D341Med (cell line): ENCODE data around the gene LCP1.

Experiments
- DNase-seq: peaks from one replicate; pipeline ENCODE4 v3.0.0; 2012; ENCODE audit warnings: low spot score

LCP1 gene

DNA sequence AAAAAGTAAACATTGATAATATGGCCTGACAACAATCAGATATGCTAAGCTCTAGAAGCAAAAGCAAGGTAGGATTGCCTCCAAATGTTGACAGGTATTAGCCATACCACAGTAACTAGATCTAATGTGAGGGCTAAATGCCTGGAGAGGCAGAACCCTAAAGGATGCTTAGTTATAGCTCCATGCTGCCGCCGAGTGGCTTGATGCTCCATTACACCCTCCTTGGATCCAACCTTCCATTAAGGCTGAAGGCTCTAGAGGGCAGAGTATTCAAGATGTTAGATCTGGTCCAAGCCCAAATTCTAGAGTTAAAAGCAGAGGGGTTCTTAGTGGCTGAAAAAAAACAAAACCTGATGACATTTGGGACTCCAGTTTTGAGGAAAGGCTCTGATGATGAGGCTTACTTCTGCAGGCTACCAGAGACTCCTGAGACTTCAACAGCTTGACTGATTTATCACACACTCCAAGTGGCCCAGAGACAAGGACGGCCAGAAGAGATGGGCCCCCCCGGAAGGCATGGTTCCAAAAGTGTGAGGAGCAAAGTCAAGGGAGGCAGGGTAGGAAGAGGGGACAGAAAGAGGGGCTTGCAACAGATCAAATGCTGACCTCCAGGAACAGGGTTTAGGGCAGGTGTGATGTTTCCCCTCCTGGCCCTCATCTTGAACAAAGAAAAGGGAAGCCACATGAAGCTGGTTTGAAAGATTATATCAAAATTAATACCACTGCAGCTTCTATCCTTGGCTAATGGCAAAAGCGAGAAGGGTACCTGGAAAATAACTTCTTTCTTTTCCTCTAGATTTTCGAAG lies 55.2 kb downstream of the LCP1 start:
- peak; percentile 76 for DNase-seq

DNA sequence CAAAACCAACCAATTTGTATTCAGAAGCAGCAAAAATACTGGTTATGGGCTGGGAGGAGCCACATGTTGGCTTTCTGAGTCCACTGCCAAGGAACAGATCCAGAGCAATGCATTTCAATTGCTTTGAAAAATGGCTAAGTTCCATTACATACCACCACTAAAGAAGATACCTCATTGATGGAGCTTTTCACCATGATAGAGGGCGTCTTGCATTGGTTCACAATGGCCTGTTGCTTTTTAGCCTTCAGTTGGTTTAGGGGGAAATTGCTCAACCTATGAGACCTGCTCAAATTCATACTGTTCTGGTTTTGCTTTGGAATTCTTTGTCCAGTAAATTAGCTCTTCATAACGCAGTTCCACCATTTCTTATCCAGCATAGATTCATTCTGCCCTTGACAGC lies 55.9 kb downstream of the LCP1 start:
- DNase-seq = no peak

DNA sequence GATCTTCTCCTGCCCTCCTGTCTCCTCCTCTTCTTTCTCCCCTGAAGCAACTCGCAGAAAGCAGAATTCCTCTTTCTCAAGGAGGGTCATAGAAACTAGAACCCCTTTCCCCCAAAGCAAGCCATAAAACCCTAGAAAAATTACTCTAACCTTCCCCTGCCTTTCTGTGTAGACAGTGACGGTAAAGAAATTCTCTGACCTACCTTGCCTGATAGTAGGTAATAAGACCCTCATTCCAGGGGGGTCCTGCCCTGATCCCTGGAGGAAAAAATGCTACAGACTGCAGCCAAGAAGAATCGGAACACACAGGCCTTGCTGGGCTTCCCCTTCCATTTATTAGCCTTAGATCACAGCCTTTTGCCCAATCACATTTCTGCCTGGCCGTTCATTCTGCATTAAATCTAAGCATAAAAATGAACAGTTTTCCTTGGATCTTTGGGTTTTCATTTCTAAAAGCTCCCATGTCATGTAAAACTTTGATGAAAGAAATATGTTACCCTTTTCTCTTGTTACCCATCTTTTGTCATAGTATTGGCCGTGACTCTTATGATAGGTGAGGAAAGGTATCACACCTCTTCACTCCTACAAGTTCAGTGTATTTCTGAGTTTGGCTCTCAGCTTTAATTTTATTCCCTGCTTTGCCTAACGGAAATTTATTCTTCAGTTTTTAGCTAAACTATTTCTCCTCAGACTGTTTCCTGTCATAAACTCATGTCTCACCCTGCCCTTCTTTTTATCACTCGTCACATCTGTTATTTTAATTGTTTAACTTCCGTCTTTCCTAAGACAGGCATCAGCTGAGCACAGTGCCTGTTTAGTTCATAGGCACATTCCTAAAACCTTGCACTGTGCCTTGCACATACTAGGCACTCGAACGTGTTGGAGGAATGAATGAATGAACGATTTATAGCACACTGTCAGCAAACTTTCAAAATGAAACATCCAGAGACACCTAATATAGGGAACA lies 56.7 kb downstream of the LCP1 start:
- no peak for DNase-seq

DNA sequence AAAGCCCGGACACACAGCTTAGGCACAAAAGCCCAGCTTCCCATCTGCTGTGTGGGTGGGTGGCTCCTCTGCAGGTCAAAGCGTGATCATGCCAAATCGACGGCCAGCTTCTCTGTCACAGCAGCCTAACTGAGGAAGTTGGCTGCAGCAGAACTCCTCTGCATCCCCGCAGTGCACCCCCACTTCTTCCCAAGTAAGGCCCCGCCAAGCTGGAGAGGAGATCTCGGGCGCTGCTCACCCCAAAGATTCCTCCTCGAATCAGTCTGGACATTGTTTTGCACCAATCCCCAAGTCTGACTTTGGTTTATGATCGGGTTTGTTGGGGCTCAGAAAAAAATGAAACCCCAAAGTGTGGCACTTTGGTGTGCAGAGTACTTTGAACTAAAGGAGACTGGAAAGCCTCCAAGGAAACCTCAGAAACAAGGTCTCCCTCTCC lies 57.4 kb downstream of the LCP1 start:
- no peak for DNase-seq

DNA sequence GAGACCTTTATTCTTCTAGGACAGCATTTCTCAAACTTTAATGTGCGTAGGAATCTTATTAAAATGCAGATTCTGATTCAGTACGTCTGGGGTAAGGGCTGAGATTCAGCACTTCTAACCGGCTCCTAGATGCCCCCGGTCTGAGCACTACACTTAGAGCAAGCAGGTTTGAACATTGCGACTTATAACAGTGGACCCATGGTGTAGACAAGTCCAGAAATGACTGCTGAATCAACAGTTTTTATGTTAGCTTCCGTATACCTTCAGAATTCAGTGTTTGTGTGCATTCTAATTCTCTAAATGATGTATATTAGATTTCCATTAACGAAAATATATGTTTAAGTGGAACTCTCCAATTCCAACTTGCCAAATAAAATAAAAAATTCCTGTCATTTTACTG lies 59.7 kb downstream of the LCP1 start:
- no peak for DNase-seq

DNA sequence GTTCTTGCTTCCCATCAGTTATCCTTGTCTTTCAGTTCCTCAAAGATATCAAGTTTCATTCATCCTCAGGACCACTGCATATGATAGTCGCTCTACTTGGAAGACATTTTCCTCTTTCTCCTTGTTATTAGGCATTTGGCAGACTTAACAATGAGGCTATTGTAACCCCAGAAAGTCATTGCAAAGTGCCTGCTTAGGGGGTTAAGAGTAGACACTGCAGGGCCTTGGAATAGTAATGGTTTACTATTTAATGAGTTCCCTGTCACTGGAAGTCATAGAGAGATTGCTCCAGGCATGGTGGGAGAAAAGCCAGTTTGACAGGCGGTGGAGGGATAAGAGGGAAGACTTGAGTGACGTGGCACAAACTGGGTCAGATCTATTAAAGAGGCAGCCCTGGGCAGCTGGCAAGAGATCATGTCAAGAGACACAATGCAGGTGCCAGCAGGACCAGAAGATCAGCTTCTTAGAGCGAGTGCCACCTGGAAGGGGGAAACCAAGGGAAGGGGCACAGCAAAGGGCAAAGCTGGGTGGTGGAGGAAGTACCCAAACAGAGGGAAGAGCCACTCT lies 60.3 kb downstream of the LCP1 start:
- no peak for DNase-seq

DNA sequence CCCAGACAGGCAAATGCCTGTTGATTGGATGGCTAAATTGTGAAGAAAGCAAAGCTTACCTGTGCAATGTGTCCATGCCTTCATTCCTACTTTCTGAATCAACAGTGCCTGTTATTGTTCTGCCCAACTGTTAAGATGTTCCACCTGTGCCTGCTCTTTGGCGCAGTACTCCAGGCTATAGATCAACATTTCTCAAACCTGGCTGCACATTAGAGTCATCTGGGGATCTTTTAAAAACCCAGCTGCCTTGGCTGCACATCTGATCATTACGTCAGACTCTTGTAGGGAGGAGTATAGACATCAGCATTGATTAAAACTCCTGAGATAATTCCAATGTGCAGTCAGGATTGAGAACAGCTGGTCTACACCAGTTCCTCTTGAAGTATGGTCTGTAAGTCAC lies 60.9 kb downstream of the LCP1 start:
- DNase-seq = no peak

DNA sequence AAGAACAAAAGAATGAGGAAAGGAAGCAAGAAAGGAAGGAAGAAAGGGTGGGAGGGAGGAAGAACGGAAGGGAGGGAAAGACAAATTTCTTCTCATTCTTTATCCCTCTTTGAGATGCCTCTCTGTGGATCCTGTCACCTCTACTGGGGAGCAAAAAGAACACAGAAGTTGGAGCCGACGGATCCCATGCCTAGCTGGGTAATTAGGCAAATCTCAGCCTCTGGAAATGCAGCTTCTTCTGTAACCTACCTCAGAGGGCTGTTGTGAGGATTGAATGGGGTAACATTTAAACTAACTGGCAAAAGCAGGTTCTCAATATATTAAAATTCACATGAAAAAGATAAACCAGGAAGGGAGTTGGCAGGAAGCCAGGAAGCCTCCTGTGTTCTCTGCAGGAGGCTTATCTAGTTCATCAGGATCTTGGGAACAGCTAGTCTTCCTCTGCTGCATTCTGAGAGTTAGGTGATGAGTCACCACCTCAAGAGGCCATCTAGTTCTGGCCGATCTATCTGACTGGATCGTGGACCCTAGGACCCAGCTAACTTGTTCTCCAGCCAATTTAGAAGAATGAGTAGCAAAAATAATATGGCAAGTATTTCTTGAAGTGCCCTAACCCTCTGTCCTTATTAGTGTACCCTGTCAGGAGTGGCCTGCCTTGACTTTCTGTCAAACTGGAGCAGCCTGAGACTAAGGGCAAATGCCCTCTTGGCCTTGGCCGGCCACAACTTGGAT lies 61.9 kb downstream of the LCP1 start:
- no peak for DNase-seq

DNA sequence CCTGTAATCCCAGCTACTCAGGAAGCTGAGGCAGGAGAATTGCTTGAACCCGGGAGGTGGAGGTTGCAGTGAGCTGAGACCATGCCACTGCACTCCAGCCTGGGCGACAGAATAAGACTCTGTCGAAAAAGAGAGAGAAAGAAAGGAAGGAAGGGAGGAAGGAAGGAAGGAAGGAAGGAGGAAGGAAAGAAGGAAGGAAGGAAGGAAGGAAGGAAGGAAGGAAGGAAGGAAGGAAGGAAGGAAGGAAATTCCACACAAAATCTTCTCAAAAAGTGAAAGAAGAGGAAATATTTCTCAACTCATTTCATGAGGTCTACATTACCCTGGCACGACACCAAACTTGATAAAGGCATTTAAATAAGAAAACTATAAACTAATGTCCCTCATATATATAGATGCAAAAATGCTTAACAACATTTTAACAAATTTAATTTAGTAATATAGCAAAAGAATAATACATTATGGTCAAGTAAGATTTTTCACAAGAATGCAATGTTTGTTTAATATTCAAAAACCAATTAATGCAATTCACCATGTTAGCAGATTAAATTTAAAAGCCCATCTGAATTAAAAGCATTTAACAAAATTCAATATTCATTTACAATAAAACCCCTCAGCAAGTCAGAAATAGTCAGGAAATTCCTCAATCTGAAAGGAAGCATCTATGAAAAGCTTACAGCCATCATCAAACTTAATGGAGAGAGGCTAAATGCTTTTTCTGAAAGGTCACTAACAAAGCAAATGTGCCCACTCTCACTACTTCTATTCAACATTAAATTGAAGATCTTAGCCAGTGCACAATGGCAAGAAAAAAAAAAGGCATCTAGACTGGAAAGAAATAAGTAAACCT lies 65.1 kb downstream of the LCP1 start:
- no peak for DNase-seq

DNA sequence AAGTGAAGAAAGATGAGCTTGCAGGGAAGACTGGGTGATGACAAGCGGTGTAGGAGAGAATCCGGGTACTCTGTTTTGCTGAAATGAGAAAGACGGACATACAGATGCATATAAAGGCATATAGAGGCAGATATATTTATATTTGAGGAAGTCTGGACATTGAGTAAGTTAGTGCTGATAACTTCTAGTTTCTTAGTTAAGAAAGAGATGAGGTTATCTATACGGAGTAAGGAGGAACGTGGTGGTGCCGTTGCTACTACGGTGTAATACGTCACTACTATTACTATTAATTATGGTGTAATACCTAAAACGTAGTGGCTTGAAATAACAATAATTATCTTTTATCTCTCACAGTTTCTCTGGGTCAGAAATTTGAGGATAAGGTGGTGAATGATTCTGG lies 67.4 kb downstream of the LCP1 start:
- DNase-seq = no peak

DNA sequence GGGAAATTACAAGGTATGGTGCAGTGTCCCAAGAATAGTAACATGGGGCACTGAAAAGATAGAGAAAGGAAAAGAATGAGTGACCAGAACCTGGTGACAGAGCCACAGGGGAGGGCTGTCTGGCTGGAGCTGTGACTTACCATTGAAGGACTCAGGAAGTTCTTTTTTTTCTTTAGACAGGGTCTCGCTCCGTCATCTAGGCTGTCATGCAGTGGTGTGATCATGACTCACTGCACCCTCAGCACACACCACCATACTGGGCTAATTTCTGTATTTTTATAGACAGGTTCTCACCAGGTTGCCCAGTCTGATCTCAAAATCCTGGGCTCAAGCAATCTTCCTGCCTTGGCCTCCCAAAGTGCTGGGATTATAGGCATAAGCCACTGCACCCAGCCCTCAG lies 68.4 kb downstream of the LCP1 start:
- DNase-seq = no peak

DNA sequence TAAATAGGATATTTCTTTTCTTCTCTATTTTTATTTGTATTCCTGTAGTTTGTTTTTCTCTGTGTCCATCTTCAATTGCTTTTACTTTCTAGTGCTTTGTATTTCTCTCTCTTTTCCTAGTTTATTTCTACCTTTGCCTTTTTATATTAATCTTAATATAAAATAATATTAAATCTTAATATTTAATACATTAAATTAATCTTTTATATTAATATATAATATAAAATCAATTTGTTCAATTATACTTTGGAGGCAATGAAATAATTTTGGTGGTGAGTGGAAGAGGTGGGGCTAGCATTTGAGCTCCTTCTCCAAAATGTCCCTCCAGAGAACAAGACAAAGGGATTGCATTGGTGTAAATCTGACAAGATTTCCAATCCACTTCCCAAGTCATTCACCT lies 70.8 kb downstream of the LCP1 start:
- no peak for DNase-seq

DNA sequence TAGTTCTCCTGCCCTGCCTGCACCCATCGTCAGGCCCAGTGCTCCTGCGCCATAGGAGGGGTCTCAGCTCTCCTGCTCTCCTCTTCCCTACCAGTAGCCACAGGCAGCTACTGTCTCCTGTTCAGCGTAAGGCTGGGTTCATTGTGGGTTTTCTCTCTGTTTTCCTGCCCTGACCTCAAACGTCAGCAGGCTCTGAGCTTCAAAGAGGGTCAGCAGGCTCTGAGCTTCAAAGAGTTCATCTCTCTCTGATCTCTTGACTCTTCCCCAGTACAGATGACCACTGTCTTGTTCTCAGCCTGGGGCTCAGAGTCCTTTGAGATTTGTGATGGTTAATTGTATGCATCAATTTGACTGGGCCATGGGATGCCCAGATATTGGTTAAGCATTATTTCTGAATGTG lies 72.5 kb downstream of the LCP1 start:
- DNase-seq = no peak

DNA sequence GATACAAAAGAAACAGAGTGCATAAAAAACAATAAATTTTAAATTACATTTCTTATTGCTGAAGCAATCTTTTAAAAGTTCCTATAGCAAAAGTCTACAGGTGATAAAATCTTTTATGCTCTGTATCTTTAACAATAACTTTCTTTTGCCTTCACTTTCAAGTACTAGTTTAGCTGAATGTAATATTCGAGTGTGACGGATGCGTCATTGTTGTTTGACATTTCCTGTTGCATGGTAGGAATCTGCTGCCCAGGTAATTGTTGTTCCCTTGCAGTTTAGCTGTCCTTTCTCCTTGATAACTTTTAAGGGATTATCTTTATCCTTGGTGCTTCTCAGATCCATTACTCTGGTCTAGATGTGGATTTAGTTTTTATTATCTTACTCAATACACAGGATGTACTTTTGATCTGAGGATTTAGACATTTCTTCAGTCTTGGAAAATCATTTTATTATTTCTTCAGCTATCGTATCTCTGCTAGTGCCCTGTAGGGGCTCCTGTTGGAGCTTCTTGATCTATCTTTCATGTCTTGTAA lies 75.1 kb downstream of the LCP1 start:
- DNase-seq = no peak

DNA sequence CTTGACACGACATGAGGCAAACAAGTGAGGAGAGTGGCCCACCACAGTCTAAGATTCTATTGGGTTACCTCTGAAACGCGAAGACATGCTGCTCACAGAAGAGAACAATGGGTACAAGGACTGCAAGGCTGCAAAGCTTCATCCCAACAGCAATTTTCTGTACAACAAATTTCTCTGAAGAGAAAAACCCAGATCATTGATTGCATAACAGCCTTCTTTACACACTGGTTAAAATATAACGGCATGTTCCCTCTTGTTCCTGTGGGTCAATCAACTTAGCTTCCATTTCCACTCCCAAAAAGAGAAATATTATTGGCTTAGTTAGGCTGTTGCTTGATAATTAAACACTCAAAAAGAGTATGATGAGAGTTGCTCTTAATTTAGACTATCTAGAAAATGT lies 77.1 kb downstream of the LCP1 start, which contains the start of gene CPB2:
TSS of gene CPB2 (minus strand) at position 166 of the 400 bp plus-strand sequence. CDS start at position 142, 24 bp downstream.
- DNase-seq = no peak

DNA sequence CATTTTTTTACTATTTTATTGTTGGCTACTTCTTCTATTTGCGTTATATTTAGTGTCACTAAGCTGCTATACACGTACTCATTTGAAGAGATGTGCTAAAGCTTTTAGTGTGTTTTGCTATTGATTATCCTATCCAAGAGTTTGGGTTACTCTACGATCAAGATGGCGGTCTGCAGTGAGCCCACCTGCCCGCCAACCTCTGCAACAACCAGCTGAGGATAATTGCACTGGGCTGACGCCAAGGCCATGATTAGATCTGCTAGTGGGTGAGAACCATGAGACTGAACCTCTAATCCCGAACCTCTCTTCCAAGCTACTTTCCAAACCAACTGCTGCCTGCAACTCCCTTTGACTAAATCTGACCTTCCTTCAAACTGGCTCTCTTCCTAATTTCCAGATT lies 78.9 kb downstream of the LCP1 start:
- no peak for DNase-seq

DNA sequence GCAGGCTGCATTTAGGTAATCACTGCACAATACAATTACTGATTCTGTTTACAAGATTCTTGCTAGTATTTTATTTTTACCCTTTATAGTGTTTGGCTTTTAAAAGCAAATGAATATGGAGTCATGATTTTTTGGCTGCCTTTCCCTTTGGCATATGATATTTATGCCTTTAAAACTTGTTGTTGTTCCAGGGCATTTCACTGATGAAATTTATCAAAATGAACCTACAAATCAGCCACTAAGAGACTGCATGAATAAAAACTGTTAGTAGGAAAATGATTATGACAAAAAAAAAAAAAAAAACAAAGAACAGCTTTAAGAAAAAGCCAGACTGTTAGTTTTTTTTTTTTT lies 79.7 kb downstream of the LCP1 start:
- DNase-seq = no peak

DNA sequence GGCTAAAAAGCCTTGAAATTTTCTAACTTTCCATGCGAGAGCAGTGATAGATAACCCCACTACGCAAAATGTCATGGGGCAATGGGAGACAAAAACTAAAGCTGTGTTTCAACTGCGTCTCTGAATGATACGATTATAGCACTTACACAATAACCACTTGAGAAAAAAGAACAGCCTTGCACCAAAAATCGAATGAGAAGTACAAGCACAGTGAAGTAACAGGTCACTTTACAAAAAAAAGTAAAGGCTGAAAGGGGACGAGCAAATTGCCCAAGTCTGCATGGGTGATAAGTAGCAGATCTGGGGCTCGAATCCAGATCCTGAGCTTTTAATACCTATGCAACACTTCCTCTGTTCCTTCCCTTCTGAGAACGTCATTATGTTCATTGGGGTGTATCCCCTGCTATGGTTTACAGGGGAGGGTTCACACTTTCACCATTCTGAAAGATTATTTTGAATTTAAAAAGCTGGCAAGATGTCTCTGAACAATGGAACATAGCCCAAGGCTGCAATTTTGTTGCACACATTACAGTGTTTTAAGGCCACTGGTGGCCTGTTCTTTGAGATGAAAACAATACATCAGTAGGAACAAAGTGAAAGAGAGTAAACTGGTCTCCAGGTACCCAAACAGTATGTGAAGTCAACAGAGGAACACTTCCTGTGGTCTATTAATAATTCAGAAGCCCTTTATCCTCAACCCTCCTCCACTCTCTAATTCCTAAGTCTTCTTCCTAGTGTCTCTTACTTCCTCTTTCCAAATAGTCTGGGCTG lies 80.3 kb downstream of the LCP1 start:
- no peak for DNase-seq

DNA sequence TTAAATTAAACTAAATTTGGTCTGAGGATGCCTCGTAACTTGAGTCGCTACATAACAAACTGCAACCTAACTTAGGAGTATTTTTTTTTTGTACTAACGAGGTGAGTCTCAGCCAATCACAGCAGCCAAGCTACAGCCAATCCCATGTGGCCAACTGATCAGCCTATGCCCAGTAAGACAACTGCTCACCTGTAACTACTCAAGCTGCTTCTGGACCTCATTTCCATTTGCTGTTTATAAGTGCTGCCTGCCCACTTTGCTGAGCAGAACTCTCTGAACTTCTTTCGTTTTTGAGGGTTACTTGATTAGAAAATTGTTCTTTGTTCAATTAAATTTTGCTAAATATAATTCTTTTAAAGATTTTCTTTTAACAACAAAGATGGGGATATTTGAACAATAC lies 81.0 kb downstream of the LCP1 start:
- no peak for DNase-seq

DNA sequence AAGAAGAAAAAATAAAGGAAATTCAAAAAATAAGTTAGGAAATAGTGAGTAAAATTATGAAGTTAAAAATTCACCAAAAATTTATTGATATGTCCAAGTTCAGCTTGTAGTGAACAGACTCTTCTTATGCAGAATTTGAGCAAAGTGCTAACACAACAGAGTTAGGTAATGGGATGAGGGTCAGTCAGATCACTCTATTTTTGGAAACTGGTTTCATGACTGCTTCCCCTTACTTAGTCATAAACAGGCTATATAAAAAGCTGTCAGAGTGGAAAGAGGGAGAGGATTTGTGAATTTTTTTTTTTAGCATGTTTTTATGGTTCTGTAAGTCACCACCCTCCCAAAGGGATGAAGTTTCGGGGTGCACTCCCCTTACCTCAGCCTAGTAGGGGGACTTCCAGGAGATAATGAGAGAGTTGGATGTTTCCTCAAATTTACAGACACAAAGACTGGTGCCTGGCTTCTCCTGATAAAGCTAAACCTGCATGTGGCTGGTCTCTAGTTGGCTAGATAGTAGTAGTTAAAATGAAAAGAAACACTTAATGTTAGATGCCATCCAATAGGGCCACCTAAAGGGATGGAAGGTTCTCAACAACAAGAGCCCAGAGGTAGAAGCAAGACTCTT lies 81.7 kb downstream of the LCP1 start:
- no peak for DNase-seq
